ENCODE results near the gene ATP6V1G2.
"Not testable (repeated sequence)": the region's sequence is repeated elsewhere in the genome, so short reads cannot be mapped to it uniquely, and the experiment has no call there.

ATP6V1G2 gene

DNA sequence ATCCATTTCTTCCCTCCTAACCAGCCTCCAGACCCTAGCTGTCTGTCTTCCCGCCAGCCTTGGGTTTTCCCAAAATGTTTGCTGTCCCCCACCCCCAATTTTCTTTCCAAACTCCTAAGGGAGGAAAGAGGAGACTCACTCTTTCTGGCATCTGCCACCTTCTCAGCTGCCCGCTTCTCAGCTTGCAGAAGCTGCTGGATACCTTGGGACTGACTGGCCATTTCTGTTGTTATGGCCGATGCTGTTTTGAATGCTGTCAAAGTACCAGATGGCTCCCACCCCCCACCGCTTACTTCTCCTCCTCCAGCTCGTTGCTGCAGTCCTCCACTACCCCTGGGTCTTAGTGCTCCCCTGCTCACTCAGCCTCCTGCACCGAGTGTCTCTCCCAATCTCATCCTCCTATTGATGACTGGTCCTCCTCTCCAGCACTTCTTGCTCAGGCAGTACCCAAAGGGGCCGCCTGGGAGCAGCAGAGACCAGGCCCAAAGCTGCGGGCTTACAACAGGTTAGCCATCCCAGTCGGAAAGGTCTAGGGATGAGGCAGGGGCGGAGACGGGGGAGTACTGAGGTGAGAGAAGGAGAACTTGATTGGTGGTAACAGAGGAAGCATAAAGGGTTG lies at the start of gene ATP6V1G2:
TSS of gene ATP6V1G2 (minus strand) at position 270 of the 619 bp plus-strand sequence. CDS start at position 221, 49 bp downstream.
- peak; percentile 69 to 74 (median 69) for DNase-seq (ENCODE audit: low read depth in 3 of 3)

DNA sequence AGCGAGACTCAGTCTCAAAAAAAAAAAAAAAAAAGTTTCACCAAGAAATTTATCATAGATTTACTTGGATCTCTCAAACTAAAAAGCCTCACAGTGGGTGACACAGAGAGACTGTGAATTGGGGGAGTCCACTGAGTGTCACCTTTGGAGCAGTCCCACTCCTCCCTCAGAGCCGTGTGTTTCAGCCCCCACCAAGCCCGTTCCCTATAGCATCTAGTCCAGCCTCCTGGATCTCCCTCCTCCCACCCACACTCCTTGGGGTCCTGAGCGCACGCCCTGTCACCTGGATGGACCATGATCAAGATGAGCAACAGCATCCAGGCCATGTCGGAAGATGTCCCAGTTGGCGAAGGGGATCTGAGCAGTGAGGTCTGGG lies 46.0 kb upstream of the ATP6V1G2 start:
- DNase-seq (ENCODE audit: low read depth in 3 of 3), result no peak

DNA sequence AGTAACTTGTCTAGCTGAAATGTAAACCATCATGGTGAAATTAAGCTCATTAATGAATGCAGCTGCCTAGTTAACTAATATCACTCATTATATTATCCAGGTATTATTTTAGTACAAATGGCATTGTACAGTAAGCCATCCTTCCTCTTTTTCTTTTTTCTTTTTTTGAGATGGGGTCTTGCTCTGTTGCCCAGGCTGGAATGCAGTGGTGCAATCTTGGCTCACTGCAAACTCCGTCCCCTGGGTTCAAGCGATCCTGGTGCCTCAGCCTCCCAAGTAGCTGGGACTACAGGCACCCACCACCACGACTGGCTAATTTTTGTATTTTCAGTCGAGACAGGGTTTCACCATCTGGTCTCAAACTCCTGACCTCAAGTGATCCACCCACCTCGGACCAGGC lies 44.3 kb upstream of the ATP6V1G2 start:
- not testable (repeated sequence) for DNase-seq (ENCODE audit: low read depth in 3 of 3)

- no peak for DNase-seq (ENCODE audit: low read depth in 3 of 3)
Measured at GRCh38 chr6:31588871-31589650, 42.7 kb upstream of the ATP6V1G2 start.

- DNase-seq (ENCODE audit: low read depth in 3 of 3), result no peak
Measured at GRCh38 chr6:31587791-31588777, 41.7 kb upstream of the ATP6V1G2 start.

GRCh38 chr6:31586599-31587281 lies 40.3 kb upstream of the ATP6V1G2 start:
- no peak for DNase-seq (ENCODE audit: low read depth in 3 of 3)

DNA sequence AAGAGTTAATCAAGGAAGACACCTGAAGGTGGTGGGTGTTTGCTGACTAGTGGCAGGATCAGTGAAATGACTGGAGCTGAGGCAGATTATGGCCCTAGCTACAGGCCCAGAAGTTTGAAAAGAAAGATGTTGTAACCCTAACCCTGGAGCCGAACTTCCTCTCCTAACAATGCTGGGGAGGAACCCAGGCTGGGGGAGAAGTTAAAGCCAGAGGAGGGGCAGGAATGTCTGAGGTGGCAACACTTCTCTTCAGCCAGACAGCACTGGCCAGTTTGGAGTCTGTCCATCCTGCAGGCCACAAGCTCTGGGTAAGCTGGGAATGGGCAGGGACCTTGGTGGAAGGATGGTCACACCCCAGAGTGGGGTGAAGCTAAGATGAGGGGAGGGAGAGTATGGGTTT lies 39.6 kb upstream of the ATP6V1G2 start, which contains the start of gene LST1:
TSS of gene LST1 (plus strand) at position 270 of the 400 bp plus-strand sequence. CDS start 1,023 bp downstream, outside the sequence.
- no peak for DNase-seq (ENCODE audit: low read depth in 3 of 3)

DNA sequence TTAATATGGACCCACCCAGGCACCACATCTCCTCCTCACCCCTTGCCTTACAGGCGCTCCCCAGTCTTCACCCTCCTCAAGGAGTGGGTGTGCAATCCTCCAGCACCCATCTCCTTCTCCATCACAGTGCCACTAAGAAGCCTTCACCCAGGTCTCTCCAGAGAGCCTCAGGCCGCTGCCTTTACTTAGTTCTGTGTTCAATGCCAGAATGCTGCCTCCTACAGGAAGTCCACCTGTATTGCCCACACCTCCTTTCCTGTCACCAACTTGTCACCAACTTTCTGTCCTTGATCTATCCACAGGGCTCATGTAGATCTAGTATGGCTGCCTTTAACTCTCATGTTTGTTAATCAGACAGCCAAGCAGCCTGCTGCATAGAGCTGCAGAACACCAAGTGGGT lies 39.1 kb upstream of the ATP6V1G2 start:
- no peak for DNase-seq (ENCODE audit: low read depth in 3 of 3)

GRCh38 chr6:31582230-31582643 lies 35.8 kb upstream of the ATP6V1G2 start, which contains the start of gene LTB:
Gene LTB (minus strand): TSS chr6:31582424. CDS start chr6:31582417, 7 bp downstream.
- no peak for DNase-seq (ENCODE audit: low read depth in 3 of 3)

DNA sequence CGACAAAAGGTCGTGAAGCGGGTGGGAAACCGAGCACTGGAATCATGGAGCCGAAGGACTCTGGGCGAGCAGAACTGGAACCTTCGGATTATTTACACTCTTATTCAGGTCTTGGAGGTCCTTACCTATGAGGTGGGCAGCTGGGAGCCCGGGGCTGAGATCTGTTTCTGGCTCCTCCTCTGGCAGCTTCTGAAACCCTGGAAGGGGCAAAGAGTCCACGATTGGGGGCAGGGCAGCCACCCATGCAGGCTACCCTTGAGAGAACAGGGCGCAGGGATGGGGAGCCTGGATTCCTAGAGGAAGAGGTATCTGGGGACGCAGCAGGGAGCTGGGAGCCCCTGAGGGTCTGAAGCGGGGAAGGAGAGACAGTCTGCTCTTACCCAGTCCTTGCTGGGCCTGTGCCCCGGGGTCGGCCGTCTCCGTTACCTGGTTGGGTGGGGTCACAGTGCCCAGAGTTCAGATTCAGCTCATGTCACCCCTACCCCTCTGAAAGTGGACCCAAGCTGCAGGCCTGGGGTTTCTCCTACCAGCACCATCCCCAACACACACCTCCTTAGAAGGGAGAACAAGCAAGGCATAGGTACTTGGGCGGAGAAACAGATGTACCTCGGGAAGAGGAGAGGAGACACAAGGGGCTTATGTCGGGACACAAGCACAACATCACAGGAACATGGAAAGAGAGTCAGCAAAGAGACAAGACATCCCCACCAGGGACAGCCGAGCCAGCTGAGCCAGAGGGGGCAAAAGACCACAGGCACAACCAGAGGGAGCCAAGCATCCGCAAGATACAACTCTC lies 35.2 kb upstream of the ATP6V1G2 start:
- DNase-seq (ENCODE audit: low read depth in 3 of 3), result no peak

DNA sequence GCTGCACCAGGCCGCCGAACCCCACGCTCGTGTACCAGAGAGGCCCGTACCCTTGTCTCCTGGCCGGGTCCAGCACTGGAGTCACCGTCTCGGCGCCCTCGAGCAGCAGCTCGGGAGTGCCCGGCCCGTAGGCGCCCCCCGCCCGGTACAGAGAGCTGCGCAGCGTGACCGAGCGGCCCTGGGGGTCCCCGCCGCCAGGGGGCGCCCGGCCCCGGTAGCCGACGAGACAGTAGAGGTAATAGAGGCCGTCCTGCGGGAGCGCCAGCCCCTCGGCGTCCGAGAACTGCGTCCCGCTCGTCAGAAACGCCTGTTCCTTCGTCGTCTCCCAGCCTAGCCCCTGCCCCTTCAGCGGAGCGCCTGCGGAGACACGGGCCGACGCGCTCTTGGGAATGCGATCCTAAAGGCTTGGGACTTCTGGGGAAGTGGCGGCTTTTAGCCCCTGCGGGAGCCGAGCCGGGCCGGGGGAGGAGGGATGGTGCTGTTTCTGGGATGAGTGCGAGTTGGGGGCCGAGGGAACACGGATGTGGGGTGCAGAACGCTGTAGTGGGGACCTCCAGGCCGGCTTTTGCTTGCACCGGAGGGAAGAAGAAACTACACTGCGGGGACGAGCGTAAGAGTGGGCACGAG lies 34.5 kb upstream of the ATP6V1G2 start:
- DNase-seq (ENCODE audit: low read depth in 3 of 3), result peak; percentile 81 to 91 (median 83)

DNA sequence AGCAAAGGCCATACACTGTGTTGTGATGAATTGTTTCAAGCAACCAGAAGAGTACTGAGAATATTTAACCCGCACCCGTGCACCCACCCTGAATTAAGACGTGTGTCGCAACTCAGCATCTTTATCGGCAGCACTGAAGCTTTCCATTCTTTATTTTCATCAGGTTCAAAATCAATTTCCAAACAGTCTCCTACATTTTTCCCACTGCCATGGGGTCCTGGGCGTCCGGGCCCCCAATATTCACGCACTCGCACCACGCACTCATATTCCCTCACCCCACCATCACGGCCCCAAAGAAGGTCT lies 34.0 kb upstream of the ATP6V1G2 start:
- no peak for DNase-seq (ENCODE audit: low read depth in 3 of 3)

DNA sequence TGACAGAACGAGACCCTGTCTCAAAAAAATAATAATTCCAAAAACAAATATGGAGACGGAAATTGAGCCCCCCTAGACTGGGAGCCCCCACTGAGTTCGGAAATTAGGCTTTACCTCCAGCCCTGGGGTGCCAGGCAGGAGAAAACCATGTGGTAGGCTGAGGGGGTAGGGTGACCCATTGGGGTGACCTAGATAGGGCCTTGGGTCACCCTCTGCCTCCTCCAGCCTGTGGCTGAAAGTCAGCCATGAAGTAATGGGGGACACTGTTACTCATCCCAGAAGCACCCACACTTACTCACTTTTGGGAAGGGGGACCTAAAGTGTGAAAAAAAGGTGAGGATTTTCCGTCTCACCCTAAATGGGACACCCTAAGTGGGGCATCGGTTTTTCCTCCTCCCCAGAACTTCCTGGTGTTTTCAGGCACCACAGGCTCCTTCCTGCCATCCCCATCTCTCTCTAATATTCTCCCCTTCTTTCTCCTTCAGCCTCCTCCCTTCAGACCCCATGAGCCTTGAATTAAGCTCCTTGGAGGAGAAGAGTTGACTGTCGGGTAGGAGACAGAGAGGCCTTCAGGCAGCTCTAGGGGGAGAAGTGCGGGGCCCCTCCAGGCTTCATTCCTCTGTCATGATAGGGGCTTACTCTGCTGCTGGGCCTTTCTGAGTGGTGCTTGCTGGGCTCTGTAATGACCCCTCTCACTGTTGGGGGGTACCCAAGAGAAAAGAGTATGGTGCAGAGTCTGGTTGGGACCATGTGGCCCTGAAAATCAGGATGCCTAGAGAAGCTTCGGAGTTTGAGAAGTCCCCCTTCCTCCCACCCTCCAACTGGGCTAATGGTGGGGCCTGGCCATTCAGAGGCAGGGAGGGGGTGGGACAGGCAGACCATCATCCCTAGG lies 33.4 kb upstream of the ATP6V1G2 start:
- no peak for DNase-seq (ENCODE audit: low read depth in 3 of 3)

- DNase-seq (ENCODE audit: low read depth in 3 of 3), result no peak
Measured at GRCh38 chr6:31579119-31579505, 32.7 kb upstream of the ATP6V1G2 start.

DNA sequence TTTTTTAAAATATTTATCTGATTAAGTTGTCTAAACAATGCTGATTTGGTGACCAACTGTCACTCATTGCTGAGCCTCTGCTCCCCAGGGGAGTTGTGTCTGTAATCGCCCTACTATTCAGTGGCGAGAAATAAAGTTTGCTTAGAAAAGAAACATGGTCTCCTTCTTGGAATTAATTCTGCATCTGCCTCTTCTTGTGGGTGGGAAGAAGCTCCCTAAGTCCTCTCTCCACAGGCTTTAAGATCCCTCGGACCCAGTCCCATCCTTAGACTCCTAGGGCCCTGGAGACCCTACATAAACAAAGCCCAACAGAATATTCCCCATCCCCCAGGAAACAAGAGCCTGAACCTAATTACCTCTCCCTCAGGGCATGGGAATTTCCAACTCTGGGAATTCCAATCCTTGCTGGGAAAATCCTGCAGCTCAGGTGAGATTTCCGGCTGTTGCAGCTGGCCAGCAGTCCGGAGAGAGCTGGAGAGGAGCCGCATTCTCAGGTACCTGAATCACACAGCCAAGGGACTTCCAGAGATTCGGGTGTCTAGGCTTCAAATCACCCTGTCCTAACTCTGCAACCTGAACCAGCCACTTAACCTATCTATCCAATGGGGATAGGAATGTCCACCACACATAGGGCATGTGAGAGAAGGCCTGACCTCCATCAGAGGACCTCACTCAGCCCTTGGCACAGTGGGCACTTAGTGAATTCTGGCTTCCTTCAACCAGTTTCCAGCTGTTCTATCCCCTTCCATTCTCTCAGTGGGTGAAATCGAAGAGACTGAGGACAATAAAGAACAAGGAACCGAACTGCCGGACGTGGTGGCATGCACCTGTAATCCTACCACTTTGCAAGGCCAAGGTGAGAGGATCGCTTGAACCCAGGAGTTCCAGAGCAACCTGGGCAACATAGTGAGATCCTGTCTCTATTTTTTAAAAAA lies 32.0 kb upstream of the ATP6V1G2 start:
- DNase-seq (ENCODE audit: low read depth in 3 of 3), result no peak

- no peak for DNase-seq (ENCODE audit: low read depth in 3 of 3)
Measured at GRCh38 chr6:31577579-31577966, 31.2 kb upstream of the ATP6V1G2 start.

DNA sequence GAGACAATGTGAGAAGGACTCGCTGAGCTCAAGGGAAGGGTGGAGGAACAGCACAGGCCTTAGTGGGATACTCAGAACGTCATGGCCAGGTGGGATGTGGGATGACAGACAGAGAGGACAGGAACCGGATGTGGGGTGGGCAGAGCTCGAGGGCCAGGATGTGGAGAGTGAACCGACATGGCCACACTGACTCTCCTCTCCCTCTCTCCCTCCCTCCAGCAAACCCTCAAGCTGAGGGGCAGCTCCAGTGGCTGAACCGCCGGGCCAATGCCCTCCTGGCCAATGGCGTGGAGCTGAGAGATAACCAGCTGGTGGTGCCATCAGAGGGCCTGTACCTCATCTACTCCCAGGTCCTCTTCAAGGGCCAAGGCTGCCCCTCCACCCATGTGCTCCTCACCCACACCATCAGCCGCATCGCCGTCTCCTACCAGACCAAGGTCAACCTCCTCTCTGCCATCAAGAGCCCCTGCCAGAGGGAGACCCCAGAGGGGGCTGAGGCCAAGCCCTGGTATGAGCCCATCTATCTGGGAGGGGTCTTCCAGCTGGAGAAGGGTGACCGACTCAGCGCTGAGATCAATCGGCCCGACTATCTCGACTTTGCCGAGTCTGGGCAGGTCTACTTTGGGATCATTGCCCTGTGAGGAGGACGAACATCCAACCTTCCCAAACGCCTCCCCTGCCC lies 30.6 kb upstream of the ATP6V1G2 start:
- DNase-seq (ENCODE audit: low read depth in 3 of 3), result no peak
